Panc1 (cell line): ENCODE data around the gene TBC1D2B. TPM values are rescaled to one million over a fixed set of nuclear protein-coding genes. Genes with fewer than 3 reads are reported as not detected.
A peak's percentile ranks its signal among the peaks of the same experiment; 100 is the strongest.
"Not testable (repeated sequence)": the region's sequence is repeated elsewhere in the genome, so short reads cannot be mapped to it uniquely, and the experiment has no call there.

Experiments
- ATAC-seq: fragments of 200-7000 bp; cut with Tn5 transposase; 2 replicates; pipeline ENCODE4 v1.9.1; 2020; ENCODE audit warnings: mild to moderate bottlenecking, moderate library complexity
- BruUV-seq: library from RNA; stranded (reverse); fragments of 400-500 nt; replicated peaks from 2 replicates; lab custom pipeline; 2021; lab: Mats Ljungman, UMichigan
- CTCF ChIA-PET: fragments of 300-600 bp; sonication (Branson Sonifier 250); formaldehyde crosslinking; loops from one replicate; lab custom pipeline; 2022; ENCODE audit warnings: antibody characterized with exemption; lab: Charles Lee
- POLR2A ChIA-PET: fragments of 300-600 bp; sonication (Branson Sonifier 250); formaldehyde crosslinking; loops from one replicate; lab custom pipeline; 2022; ENCODE audit warnings: antibody characterized with exemption; lab: Charles Lee
- DNase-seq: peaks from one replicate; pipeline ENCODE4 v3.0.0-alpha.2; 2010; ENCODE audit warnings: low read depth, low spot score
- H3K27ac ChIP-seq: 2 replicates; pipeline ENCODE4 v1.5.1; 2011; ENCODE audit warnings: mild to moderate bottlenecking, low read length, inconsistent platforms
- H3K27me3 ChIP-seq: fragments of 200-500 bp; sonication (Bioruptor generic); 2 replicates; pipeline ENCODE4 v1.6.0; 2014; ENCODE audit warnings: low read length, inconsistent platforms; ENCODE audit not compliant: control insufficient read depth, insufficient read depth
- H3K36me3 ChIP-seq: fragments of 200-500 bp; sonication (Bioruptor generic); 2 replicates; pipeline ENCODE4 v1.5.1; 2014; ENCODE audit warnings: inconsistent platforms, mild to moderate bottlenecking, low read length, moderate library complexity; ENCODE audit not compliant: control insufficient read depth, insufficient read depth
- H3K4me1 ChIP-seq: 2 replicates; pipeline ENCODE4 v1.5.1; 2011; ENCODE audit warnings: inconsistent platforms, mild to moderate bottlenecking, low read length, moderate library complexity; ENCODE audit not compliant: control insufficient read depth, insufficient read depth
- H3K4me3 ChIP-seq, 2 experiments: 2 replicates each; pipeline ENCODE4 v1.5.1; 2011 to 2012; ENCODE audit warnings: low read depth in 2 of 2, low read length in 2 of 2, mild to moderate bottlenecking in 2 of 2, inconsistent platforms in 1 of 2, moderate library complexity in 1 of 2
- H3K9me3 ChIP-seq: fragments of 200-500 bp; sonication (Bioruptor generic); 2 replicates; pipeline ENCODE4 v1.5.1; 2014; ENCODE audit warnings: low read depth, mild to moderate bottlenecking, inconsistent platforms, low read length, moderate library complexity; ENCODE audit not compliant: control insufficient read depth, insufficient read depth
- CTCF ChIP-seq: fragments of 450-650 bp; IDR thresholded peaks from 2 replicates; pipeline ENCODE4 v1.5.1; 2017; ENCODE audit warnings: mild to moderate bottlenecking
- POLR2AphosphoS5 ChIP-seq: IDR thresholded peaks from 2 replicates; pipeline ENCODE4 v1.6.1; 2012; ENCODE audit warnings: mild to moderate bottlenecking, low read depth, low read length, moderate library complexity
- REST ChIP-seq, 2 experiments: IDR thresholded peaks; 2 replicates each; pipeline ENCODE4 v1.6.1; 2011 to 2012; ENCODE audit warnings: low read depth in 2 of 2, control low read depth in 1 of 2, low read length in 1 of 2, mild to moderate bottlenecking in 1 of 2, moderate library complexity in 1 of 2; ENCODE audit not compliant: insufficient read depth in 1 of 2
- SIN3A ChIP-seq: IDR thresholded peaks from 2 replicates; pipeline ENCODE4 v1.6.1; 2012; ENCODE audit warnings: low read depth, mild to moderate bottlenecking, low read length, moderate library complexity, borderline replicate concordance; ENCODE audit not compliant: insufficient read depth
- TCF7L2 ChIP-seq: IDR thresholded peaks from 2 replicates; pipeline ENCODE4 v1.6.1; 2011; ENCODE audit warnings: mild to moderate bottlenecking, low read depth, low read length, inconsistent platforms
- in situ Hi-C: cut with HindIII; loops from 2 replicates; pipeline ENCODE4 v1.10.0; 2016; ENCODE audit warnings: low sequenced_read_pairs, low pct_unique_long_range_greater_than_20kb
- intact Hi-C: fragments of 100-400 bp; cut with micrococcal nuclease; formaldehyde crosslinking; loops from one replicate; pipeline ENCODE4 v1.10.0; 2022; ENCODE audit not compliant: unreplicated experiment
- total RNA-seq: library from RNA; stranded (reverse); gene quantifications from one replicate; pipeline ENCODE4 v1.2.1, GENCODE V29; 2021; ENCODE audit not compliant: unreplicated experiment

The TBC1D2B gene
- total RNA-seq, 1 experiment from 2014 or later: 59.3 TPM

GRCh38 chr15:77992356-77993222 is 84.9 kb downstream of the TBC1D2B start:
- CTCF ChIA-PET: no interaction called here

GRCh38 chr15:77991658-77992201 is 85.8 kb downstream of the TBC1D2B start:
- CTCF ChIA-PET, H3K36me3 ChIP-seq, POLR2A ChIA-PET, BruUV-seq, DNase-seq, H3K27me3 ChIP-seq, intact Hi-C loops, H3K9me3 ChIP-seq, H3K4me3 ChIP-seq, in situ Hi-C loops: not testable (repeated sequence)
- 0 out of 2 replicates have a peak overlapping the region, but pooled peaks have one; percentile 51 for H3K27ac ChIP-seq
- H3K4me1 ChIP-seq: peaks cover 49% of the 10 kb centered on the region
- ATAC-seq: peak; percentile 11; the same call in 1 of the 2 replicates

More at GRCh38 chr15:77992356-77993222, 84.9 kb downstream of the TBC1D2B start:
- no peak for TF ChIP-seq SIN3A
- TF ChIP-seq CTCF: no peak
- TF ChIP-seq TCF7L2: no peak
- no peak for TF ChIP-seq POLR2AphosphoS5
- TF ChIP-seq REST (IDR thresholded peaks at IDR 0.05; ENCODE audit: insufficient read depth in 1 of 2, low read depth in 2 of 2, low read length in 1 of 2): no peak
- intact Hi-C loops (no loop called here), in situ Hi-C loops (no loop called here)
- peaks cover 49% of the 10 kb centered on the region for H3K4me1 ChIP-seq
- no TSS peak for BruUV-seq
- no peak for ATAC-seq
- POLR2A ChIA-PET: no interaction called here
- peak overlapping the region; percentile 82 for H3K27ac ChIP-seq
- no peaks in the 10 kb centered on the region for H3K9me3 ChIP-seq
- H3K4me3 ChIP-seq: no peak overlapping the region
- no peaks in the 10 kb centered on the region for H3K27me3 ChIP-seq
- DNase-seq: no peak
- no peaks in the 10 kb centered on the region; the same call in 1 of the 2 replicates for H3K36me3 ChIP-seq
